ENCODE data around the gene ATP6V1F. TPM values are rescaled to one million over a fixed set of nuclear protein-coding genes. Genes with fewer than 3 reads are reported as not detected.

ATP6V1F gene
- total RNA-seq, 4 donors from 2014 or later = 103 to 148 (median 130) TPM

GRCh38 chr7:128892521-128893250 lies 30.0 kb downstream of the ATP6V1F start:
- intact Hi-C loops (cut with DNase I) = no loop called here
- 80% methylated on average over 4 of the region's 13 CpGs; no CpG with 5 or more reads in 1 of the 2 donors for WGBS, 2 donors
- DNase-seq = no peak

GRCh38 chr7:128893251-128894100 lies 30.8 kb downstream of the ATP6V1F start:
- no peaks in the 10 kb centered on the region for H3K9me3 ChIP-seq
- TF ChIP-seq CTCF (IDR thresholded peaks at IDR 0.05) (no peak), POLR2A (IDR thresholded peaks at IDR 0.05) (no peak)
- WGBS, 2 donors = 74% methylated on average over 8 of the region's 23 CpGs; no CpG with 5 or more reads in 1 of the 2 donors
- intact Hi-C loops (cut with DNase I) = no loop called here
- H3K27ac ChIP-seq = peak overlapping the region; percentile 34 to 81 (median 78)
- peaks cover 24 to 77% (median 26%) of the 10 kb centered on the region in 3 donors for H3K4me1 ChIP-seq
- no peaks in the 10 kb centered on the region for H3K36me3 ChIP-seq
- no peak overlapping the region for H3K4me3 ChIP-seq
- DNase-seq = no peak
- H3K27me3 ChIP-seq = peaks cover 0 to 18% (median 0%) of the 10 kb centered on the region in 4 donors

More at GRCh38 chr7:128892521-128893250, 30.0 kb downstream of the ATP6V1F start:
- Histone ChIP-seq H3K36me3 (no peaks in the 10 kb centered on the region), H3K4me1 (peaks cover 21 to 69% (median 26%) of the 10 kb centered on the region in 3 donors), H3K27me3 (peaks cover 0 to 18% (median 0%) of the 10 kb centered on the region in 4 donors), H3K27ac (peak overlapping the region; percentile 45 to 81 (median 78)), H3K9me3 (no peaks in the 10 kb centered on the region), H3K4me3 (no peak overlapping the region)
- TF ChIP-seq CTCF (IDR thresholded peaks at IDR 0.05) (no peak), POLR2A (IDR thresholded peaks at IDR 0.05) (no peak)

- WGBS, 2 donors = 90 to 97% methylated on average over 1 to 4 of the region's 6 CpGs
- Histone ChIP-seq H3K36me3 (no peaks in the 10 kb centered on the region), H3K27ac (peak overlapping the region in 3 of 4 donors; percentile 76 to 81 (median 80)), H3K9me3 (no peaks in the 10 kb centered on the region), H3K4me3 (no peak overlapping the region), H3K4me1 (peaks cover 24 to 73% (median 26%) of the 10 kb centered on the region in 3 donors), H3K27me3 (peaks cover 0 to 18% (median 0%) of the 10 kb centered on the region in 4 donors)
- TF ChIP-seq CTCF (IDR thresholded peaks at IDR 0.05) (no peak), POLR2A (IDR thresholded peaks at IDR 0.05) (no peak)
- no peak for DNase-seq
- intact Hi-C loops (cut with DNase I) = no loop called here
Observed at GRCh38 chr7:128894101-128894440, 31.4 kb downstream of the ATP6V1F start.

- Histone ChIP-seq H3K27ac (no peak overlapping the region), H3K4me3 (no peak overlapping the region), H3K4me1 (peaks cover 24 to 63% (median 26%) of the 10 kb centered on the region in 3 donors), H3K9me3 (peaks cover 0 to 5% (median 0%) of the 10 kb centered on the region in 3 donors), H3K36me3 (no peaks in the 10 kb centered on the region), H3K27me3 (peaks cover 0 to 15% (median 0%) of the 10 kb centered on the region in 4 donors)
- TF ChIP-seq POLR2A (IDR thresholded peaks at IDR 0.05) = no peak
- no peak for TF ChIP-seq CTCF (IDR thresholded peaks at IDR 0.05)
- 74 to 86% methylated on average over 3 of the region's 3 CpGs for WGBS, 2 donors
- no peak for DNase-seq
- intact Hi-C loops (cut with DNase I) = no loop called here
Observed at GRCh38 chr7:128895320-128895719, 32.7 kb downstream of the ATP6V1F start.

GRCh38 chr7:128899392-128899791 lies 36.7 kb downstream of the ATP6V1F start:
- no peak overlapping the region for H3K4me3 ChIP-seq
- H3K4me1 ChIP-seq = peaks cover 4 to 45% (median 6%) of the 10 kb centered on the region in 3 donors
- H3K9me3 ChIP-seq = peaks cover 0 to 5% (median 0%) of the 10 kb centered on the region in 3 donors
- DNase-seq = no peak
- no peaks in the 10 kb centered on the region for H3K36me3 ChIP-seq
- intact Hi-C loops (cut with DNase I) = no loop called here
- H3K27ac ChIP-seq = no peak overlapping the region
- H3K27me3 ChIP-seq = no peaks in the 10 kb centered on the region
- TF ChIP-seq CTCF (IDR thresholded peaks at IDR 0.05) (no peak), POLR2A (IDR thresholded peaks at IDR 0.05) (no peak)
